Stimulated activated CD8-positive, alpha-beta memory T cell treated with anti-CD3 and anti-CD28 coated beads, Interleukin-4, amount 100 ng/mL, for 24 hours (primary cell): Measurements from ENCODE around the gene CDK19.

ENCODE experiments used
- DNase-seq: peaks from one replicate; pipeline ENCODE4 v3.0.0-alpha.2; 2020; ENCODE audit warnings: low read depth

CDK19 gene

DNA sequence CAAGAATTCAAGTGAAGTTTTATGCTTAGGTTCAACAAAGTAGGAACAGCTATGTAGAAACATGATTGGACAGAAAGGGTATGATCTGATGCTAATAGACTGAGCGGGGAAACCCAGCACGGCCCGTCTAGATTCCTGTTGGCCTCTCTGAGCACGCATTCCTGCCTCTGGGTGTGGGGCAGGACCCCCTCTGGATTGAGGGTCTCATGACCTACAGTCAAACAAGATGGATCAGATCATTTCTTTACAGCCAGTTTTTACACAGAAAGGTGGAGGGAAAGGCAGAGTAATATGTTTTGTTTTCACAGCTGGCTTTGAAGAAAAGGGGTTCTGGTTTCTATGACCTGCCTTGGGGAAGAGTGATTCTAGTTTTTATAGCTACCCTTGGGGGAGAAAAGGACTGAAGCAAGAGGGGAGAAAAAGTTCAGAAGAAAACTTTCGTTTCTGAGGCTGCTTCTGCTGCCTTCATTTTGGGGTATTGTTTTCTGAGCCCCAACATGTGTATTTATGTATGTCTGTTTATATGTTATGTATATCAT is 239.3 kb downstream of the CDK19 start:
- no peak for DNase-seq

DNA sequence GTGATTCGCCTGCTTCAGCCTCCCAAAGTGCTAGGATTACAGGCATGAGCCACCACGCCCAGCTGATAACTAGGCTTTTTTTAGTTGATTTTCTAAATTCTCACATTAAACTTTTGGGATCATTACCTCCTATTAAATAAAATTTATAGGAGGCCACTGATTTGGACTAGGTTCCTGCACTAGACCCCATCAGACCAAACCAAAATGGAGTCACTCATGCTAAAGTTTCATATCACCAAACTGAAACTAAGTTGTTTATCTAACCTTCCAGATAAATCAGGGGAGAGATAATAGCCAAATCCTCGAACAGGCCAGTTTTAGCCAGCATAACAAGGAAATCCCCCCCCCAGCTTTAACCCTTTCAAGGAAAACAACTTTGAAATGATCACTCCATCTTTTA is 240.5 kb downstream of the CDK19 start:
- no peak for DNase-seq

DNA sequence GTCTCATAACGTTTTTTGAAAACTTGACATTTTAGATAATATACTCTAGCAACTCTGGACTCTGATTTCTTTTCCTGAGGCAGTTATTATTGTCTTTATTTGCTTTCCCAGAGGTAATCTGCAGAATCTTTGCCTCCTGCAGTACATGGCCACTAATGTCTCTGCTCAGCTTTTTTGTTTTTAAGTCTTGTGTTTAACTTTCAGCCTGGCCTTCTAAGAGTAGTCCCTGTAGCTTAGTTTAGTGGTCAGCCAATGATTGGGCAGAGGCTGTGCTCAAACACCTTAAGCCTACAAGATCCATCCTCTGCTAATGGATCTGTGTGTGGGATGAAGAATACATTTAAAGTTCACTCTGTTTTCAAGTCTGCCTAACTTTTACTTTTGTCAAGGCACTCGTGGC is 241.7 kb downstream of the CDK19 start:
- no peak for DNase-seq

DNA sequence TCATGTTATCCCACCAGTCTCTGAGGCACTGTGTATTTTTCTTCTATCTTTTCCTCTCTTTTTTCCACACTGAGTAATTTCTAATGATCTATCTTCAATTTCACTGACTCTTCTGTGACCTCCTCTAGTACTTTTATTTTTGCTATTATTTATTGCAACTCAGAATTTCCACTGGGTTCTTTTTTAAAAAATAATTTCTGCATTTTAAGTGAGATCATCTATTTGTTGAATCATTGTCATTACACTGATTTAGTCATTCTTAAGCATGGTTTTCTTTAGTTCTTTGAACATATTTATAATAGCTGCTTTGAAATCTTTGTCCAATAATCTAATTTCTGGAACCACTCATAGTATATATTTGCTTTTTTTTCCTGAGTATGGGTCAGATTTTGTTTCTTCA is 242.1 kb downstream of the CDK19 start:
- no peak for DNase-seq

DNA sequence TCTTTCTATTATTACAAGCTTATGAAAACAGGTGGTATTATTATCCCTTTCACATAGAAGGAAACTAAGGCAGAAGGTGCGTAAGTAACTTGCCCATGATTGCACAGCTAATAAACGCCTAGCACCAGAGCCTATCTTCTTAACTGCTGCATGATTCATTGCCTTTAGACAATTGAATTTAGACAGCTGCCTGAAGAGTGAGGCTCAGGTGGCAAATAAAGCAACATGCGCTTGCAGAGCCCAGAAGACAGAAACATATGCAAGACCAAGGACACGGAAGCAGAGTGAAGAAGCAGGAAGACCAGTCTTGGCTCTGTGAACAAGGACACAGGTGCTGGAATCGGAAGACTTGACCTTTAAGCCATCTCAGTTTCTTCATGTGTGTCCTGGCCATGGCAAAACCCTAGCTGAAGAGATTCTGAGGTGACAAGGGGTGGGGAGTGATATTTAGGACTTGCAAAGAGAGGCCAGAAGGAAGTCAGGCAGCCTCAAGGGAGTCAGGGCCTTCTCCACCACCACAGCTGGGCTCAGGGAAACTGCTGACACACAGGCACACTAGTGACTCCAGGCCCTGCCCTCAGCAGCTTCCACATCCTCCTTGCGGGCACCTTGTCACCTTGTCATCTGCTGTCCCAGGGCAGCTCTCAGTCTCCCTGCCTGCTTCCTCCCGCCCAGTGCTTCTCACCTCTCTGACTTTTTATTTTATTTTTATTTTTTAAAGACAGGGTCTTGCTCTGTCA is 247.1 kb downstream of the CDK19 start:
- DNase-seq = no peak

DNA sequence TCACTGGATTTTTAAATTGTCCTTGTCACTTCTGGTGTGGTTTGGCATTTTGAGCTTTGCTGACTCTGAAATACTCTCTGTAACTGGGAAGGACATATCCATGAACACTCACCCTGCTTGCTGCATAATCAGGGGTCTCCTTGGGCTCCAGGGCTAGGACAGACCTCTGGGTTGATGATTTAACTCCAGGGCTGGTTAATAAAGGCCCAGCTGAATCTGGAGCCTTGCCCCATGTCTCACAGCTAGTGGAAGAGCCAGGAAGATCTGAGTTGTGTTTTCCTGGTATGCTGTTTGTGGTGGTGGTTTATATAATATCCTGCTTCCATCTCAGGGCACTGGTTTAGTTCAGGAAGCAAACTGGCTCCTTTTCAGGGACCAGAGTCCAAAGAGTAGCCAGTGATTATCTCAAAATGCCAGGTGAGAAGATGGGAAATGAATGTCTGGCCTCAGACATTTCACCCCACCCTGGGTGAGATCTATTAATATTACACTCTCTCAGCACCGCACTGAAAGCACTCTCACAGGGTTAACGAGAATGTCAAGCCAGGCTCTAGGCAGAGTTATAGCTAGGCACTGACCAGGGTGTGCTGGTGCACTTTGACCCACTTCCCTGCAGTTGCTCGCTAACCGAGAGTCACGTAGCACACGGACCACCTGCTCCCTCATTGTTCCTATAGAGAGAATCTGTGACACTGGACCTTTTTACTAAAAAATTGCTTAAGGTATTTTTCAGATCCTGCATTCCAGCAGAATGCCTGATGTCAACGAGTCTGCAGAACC is 248.7 kb downstream of the CDK19 start:
- DNase-seq = no peak

DNA sequence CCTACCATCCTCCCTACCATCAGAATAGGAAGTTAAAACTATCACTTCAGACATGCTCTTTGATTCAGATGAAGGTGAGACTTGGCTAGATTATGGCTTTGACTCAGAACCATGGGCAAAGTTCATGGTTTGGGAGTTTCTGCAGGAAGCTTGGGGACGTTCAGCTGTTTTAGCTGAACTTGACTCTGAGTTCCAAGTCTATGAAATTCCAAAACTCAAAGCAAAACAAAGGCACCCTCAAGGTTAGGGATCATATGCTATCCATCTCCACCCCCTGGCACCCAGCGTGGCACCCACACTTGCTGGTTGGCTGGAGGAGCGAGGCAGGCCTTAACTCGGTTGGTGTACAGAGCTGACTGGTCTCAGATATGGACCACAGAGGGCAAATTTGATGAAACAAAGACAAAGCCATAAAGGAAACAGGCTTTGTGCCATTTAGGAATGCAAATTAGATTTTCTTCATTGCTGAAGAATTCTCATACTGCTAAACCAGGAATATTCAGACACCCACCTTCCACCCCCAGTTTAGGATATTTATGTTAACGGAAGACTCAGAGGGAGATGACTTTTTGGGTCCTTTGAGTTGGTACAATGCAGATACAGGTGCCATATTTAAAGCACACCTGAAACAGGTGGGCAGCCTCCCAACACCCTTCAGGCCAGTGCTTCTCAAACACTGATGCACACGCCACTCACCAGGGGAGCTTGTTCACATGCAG is 250.4 kb downstream of the CDK19 start:
- DNase-seq = no peak

DNA sequence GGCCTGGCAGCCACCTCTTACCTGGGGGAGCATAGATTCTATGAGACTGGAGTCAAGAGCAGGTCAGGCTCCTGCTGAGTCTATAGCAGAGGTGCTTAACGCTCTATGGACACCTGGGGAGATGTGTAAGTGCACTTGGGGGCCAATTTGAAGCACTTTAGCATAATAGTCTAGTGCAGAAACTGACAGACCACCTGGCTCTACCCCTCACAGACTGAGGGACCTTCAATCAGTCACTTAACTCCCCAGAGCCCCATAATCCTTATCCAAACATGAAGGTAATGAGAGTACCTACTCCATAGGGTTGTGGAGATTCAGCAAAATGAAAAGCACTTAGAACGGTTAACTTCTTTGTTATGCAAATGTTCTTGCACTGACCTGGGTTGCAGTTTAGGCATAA is 251.6 kb downstream of the CDK19 start:
- DNase-seq = no peak

DNA sequence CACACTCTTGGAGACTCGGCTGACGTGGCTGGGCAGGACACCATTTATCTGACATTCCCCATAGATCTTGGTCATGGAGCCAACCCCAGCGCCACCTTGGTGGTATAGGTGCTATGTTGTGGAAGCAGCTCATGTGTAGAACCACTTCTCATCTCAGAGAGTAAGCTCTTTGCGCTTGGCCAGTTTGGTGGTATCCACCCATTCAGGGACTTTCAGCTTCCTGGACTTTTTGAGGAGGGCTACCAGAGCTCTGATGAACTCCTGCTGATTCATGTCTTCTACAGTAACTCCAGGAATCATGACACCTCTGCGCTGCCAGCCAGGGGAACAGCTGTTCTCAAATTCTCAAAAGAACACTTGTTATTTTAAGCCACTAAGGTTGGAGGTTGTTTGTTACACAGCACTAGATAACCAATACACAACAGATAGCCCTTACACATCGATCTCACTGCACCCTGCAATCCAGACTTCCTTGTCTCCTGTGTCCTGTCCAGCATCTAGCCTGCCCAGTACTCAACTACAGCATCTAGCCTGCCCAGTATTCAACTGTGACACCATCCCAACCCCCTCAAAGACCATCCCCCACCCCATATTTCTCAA is 252.9 kb downstream of the CDK19 start:
- no peak for DNase-seq

DNA sequence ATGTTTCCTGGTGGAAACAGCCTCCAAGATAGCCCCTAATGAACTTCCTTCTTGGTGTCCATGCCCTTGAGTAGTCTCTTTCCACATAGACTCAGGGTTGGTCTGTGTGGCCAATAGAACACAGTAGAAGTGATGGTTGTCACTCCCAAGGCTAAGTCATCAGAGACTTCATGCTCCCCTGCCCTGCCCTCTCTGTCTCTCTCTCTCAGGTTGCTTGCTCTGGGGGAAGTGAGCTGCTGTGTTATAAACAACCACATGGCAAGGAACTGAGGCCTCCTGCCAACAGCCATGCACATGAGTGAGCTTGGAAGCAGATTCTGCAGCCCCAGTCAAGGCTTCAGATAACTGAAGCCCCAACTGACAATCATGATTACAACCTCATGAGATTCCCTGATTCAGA is 253.6 kb downstream of the CDK19 start:
- DNase-seq = no peak

DNA sequence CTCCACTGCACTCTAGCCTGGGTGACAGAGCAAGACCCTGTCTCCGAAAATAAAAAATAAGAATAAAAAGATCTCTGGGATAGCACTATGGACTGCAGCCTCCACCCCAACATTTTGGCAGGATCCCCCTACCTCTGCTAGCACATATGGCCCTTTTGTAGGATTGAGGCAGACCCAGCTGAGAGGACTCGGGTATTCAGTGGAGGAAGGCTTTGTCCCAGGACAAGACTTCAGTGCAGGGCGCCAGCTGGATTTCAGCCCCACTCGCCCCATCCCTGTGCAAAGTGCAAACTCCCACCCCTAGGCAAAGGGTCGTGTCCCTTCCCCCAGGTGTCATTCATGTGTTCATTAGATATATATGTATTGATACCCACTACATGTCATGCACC is 254.3 kb downstream of the CDK19 start:
- DNase-seq = no peak

DNA sequence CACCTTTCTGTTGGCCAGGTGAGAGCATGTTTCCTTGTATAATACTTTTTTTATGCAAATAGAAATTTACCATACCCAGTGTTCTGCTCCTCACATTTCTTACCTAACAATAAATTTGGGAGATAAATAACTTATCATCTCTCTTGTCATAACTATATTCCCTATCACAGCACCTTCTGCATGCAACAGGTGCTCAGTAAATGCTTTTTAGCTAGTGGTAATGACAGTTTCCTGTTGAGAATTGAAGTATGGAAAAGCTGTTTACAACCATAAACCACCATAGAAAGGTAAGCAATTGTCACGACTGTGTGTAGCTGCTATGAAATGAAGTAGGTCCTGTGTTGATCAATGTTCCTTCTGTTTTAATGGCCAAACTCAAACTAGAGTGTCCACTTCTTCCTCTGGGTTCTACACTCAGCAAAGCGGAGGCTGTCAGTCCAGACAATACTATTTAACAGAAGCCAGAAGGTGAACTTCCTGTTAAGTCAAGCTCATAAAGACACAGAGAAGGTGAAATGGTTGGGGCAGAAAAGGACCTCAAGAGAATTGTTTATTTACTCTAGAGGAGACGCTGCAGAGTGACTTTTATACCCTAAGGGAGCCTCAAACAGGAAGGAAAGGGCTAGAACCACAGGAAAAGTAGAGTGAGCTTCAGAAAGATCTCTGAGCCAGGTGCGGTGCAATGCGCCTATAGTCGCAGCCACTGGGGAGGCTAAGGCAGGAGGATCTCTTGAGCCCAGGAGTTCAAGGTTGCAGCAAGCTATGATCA is 254.8 kb downstream of the CDK19 start:
- DNase-seq = no peak
